HG02763 (cell line): ENCODE measurements around the gene VPS13A.
A peak's percentile ranks its signal among the peaks of the same experiment; 100 is the strongest.

Source experiments
- ATAC-seq: cut with Tn5 transposase; IDR thresholded peaks from one replicate; pipeline ENCODE4 v1.9.1; 2021; ENCODE audit warnings: mild to moderate bottlenecking, moderate library complexity; ENCODE audit not compliant: unreplicated experiment

The VPS13A gene

DNA sequence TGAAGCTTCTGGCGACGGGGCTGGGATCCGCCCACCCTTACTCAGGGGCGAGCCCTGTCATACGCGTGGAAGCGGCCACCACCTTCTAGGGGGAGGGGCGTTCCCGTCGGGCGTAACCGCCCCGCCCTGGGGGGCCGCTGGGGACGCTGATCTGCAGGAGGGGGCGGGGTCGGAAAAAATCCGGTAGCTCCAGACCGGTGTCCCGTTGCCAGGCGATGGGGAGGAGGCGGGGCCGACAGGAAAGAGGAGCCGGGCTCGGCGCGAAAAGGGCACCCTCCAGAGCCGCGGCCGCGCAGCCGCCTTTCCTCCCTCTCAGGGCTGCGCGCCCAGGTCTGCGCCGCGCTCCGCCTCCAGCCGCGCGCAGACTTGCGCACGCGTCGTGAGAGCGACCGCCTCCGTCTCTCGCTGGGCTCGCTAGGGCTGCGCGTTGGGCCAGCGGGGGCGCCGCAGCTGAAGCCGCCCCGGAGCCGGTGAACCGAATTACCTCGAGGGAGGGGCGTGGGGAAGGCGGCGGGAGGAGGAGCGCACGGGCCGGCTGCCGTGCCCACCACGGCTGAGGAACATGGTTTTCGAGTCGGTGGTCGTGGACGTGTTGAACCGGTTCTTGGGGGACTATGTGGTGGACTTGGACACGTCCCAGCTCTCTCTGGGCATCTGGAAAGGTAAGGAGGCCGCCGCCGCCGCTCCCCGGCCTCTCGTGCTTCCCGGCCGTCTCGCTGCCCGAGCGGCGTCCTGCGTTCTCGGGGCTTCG is at the start of gene VPS13A:
Gene VPS13A (plus strand): TSS at position 392 of the 751 bp plus-strand sequence. CDS start 171 bp downstream, at position 563.
- ATAC-seq, result peak; percentile 86

DNA sequence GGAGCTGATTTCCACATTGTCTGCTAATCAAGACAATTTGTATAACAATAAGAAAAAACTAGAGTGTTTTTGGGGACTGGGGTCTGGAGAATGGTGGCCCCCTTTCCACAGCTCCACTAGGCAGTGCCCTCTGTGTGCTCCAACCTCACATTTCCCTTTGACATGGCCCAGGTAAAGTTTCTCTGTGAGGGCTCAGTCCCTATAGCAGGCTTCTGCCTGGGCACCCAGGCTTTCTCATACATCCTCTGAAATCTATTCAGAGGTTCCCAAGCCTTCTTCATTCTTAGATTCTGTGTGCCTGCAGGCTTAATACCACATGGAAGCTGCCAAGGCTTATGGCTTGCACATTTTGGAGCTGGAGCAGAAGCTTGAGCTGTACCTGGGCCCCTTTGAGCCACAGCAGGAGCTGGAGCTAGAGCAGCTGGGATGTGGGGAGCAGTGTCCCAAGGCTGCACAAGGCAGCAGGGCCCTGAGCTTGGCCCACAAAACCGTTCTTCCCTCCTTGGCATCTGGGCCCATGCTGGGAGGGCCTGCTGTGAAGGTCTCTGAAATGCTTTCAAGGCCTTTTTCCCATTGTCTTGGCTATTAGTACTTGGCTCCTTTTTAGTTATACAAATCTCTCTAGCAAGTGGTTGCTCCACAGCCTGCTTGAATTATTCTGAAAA is 49.1 kb upstream of the VPS13A start:
- no peak for ATAC-seq

DNA sequence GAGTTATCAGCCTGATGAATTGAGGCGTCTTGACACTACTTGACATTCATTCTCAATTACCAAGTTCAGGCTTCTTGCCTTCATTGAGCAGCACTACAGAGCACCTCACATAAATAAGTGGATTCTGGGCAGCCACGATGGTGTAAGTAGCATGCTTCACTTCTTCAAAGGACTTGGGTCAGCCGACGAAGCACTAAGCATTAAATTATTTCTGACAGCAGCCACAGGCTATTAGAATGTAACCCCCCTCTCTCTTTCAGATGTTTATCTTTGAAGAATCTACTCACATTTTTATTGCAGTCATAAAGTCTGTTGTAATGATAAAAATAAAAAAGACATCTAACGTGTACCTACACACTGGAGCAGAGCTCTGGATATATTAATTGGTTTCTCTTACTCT is 45.9 kb upstream of the VPS13A start:
- ATAC-seq, result no peak

DNA sequence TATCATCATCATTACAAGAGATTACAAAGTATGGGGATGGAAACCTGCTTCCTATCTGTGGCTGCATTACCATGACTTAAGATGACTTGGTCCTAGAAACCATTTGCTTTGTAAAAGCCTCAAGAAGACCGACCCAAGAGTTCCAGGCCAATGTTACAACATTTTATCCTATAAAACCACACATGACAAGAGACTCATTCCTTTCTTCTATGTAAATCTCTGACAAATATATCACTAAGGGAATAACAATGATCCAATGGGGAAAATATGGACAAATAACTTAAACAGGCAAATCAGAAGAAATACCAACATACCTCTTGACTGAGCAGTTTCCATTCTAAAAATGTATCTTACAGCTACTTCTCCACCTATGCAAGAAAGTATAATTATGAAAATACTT is 44.3 kb upstream of the VPS13A start:
- no peak for ATAC-seq

DNA sequence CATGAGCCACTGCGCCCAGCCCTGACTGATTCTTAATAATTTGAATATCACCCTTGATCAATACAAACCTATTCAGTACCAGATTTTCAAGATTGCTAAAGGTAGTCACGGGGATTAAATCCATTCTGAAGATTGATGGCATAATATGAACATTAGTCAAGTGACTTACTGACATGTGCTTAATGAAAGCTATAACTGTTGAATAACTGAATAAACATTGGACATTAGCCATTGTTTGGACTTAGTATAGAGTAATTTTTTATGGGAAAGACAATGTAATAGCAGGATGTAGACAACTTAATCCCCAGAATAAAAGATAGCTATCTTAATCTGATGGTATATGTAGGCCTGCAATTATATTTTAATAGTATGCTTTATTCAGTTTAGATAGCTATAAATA is 35.0 kb upstream of the VPS13A start:
- ATAC-seq, result no peak

DNA sequence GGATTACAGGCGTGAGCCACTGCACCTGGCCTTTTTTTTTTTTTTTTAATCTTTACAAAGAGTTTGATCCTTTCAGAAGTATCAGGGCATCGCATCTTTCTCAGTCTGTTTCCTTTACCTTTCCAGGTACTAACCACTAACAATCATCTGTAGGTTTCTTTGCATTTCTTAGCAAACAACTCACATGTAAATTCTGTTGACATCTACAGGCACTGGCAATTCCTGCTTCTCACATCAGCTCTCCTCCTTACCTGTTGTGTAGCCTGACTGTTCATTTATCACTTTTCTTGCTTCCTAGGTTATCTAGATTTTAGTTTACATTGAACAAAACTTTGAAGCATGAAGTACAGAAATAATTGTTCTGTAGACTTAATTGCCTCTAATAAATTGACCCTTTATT is 27.5 kb upstream of the VPS13A start:
- ATAC-seq, result no peak

DNA sequence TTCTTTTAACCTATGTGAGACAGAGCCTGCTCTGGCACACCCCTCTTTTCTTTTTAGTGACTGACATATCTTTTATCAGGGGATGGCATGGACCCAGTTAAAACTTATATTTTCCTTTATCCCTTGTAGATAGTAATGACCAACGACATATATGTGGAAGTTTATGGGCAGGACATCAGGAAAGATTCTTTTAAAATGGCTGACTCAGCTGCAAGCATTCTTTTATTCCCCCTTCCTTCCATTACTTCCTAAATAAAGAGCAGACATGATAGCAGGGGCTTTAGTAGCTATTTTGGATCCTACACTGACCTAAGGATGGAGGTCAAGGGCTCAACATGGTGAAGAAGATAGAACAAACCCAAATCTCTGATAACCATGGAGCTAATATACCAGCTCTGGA is 25.0 kb upstream of the VPS13A start:
- ATAC-seq, result no peak

DNA sequence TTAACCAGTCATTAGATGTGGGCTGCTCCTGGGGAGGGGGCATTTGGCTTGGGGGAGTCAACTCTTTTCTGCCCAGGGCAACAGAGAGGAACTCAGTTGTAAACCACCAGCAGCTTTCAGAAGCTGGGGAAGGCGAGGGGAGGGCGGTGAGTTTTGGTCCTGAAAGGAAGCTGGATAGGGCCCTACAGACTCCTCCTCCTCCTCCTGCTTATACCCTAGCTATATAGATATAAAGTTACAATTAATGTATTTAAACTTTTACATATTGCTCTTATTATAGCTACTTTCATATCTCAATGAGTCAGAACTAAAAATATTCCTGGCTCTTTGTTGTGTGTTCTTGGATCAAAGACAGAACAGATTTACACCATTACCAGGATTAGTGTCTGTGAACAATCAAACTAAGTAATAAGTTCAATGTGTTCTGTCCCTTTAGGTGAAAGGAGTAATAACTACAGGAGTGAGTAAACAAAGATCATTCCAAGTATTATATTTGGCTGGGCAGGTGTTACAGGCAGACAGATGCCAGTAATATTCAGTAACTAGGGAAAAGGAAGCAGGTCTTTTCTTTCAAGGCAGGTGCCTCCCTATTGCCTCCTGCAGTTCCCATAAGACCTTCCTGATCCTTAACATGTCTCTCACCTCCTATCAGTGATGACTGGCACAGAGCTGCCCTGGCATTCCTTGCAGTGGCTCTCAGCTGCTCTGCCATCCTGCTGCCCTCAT is 20.5 kb upstream of the VPS13A start:
- ATAC-seq, result no peak

DNA sequence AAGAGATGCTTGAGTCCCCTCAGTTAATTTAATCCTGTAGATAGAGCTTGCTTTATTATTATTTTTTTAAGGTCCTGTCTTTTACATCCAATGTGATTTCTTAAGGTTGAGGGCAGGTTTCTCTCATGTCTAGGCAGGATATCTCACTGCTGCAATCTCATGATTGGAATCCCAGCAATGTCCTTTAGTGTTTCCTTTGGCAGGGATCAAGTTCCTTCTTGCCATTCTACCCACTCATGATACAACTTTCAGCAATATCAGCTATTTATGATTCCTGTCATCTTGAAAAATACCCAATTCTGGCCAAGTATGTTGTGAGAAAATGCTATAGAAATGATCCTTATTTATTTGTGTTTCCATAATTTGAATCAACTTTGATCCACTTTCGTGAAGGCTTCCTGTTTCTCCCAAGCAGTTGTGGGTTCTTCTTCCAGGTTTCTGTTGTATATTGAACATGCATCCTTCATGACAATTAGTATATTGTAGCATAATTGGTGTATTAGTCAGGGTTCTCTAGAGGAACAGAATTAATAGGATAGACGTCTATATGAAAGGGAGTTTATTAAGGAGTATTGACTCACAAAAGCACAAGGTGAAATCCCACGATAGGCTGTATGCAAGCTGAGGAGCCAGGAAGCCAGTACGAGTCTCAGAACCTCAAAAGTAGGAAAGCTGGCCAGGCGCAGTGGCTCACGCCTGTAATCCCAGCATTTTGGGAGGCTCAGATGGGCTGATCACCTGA is 18.4 kb upstream of the VPS13A start:
- ATAC-seq, result no peak

DNA sequence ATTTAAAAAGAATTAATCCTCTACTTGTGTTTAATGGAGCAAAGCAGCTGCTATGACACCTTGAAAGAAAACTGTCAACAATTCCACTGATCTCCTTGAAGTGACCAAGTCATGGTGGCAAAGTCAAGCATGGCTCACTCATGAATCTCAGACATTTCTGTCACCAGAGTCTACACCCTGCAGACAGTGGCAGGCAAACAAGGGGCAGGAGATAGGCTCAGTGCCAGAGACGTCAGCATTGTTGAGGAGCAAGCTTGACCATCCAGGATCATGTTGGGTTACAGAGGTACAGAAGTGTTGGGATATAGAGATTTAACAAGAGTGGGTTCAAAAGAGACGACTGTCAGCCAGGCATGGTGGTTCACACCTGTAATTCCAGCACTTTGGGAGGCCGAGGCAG is 16.1 kb upstream of the VPS13A start:
- no peak for ATAC-seq

DNA sequence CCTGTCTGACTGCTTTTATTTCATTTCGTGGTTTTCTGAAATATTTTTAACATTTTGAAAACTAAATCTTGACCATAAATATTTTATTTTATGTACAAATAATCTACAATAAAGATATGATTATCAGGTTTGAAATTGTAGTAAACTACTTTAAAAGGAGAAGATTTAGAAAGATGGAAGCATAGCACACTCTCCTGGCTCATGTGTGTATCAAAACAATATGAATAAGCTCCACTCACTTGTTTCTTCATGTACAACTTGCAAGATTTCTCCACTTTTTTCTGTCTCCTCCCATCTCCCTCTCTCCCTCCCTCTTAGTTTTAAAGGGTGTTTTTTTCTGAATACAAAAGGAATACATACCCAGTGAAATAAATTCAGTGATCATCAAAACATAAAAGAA is 15.4 kb upstream of the VPS13A start:
- no peak for ATAC-seq

DNA sequence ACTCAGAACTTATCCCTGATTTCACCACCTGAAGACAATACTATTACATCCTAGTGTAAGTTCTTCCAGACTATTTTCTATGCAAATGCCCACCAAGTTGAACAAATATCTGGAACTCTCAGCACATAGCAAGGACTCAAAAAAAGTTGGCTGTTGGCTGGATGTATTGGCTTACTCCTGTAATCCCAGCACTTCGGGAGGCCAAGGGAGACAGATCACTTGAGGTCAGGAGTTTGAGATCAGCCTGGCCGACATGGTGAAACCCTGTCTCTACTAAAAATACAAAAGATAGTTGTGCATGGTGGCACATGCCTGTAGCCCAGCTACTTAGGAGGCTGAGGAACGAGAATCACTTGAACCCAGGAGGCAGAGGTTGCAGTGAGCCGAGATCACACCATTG is 15.0 kb upstream of the VPS13A start:
- no peak for ATAC-seq

DNA sequence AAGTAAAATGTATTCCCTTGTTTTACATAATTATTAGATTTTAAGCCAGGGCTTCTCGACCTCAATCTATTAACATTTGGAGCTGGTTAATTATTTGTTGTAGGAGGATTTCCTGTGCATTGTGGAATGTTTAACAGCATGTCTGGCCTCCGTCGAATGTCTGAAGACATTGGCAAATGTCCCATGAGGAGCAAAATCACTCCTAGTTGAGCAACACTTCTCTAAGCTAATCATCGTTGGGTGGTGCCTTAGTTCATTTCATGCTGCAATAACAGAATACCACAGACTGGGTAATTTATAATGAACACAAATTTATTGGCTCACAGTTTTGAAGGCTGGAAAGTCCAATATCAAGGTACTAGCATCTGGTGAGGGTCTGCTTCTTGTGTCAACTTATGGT is 13.4 kb upstream of the VPS13A start:
- ATAC-seq, result no peak

DNA sequence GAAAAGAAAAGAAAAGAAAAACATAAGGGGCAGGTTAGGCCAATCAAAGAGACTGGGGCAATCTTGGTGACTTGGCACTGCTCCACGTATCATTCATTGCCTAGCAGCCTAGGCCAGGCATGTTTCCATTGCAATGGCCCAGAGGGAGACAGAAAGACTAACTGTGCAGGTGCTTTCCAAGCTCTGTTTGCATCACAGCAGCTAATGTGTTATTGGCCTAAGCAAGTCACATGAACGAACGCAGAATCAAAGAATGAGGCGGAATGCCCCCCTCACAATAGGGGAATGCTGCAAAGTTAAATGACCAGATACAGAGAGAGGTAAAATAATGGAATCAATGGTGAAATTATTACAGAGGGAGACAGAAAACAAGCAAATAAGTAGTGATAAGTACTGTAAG is 11.1 kb upstream of the VPS13A start:
- no peak for ATAC-seq

DNA sequence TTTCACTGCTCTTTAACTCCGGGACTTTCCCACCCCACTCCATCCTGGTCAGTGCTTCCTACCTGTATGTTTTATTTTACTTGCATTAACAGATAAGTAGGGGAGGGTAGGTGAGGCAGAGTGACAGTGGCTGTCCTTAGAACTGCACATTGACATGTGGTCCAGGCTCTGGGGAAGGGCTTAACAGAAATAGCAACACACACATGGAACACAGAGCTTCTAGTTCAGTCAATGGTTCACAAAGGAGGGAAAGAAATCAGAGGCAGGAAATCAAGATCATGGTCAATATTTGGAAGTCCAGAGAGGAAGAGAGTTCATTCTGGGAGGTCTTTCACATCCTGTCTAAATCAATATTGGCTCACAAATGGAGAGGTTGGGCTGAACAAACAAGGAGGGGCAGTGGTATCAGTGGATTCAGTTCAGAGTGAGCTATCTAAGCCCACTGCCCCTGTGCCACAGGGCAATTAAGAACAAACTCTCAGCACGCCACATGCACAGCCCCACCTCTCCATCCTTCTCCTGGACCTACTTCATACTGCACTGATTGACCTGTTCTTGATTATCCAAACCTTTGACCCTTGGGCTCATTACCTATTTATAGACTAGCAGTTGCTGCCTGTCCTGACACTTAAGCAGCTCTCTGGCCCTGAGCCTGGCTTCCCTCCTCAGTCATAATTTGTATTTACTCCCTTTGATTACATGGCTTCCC is 6.2 kb upstream of the VPS13A start:
- no peak for ATAC-seq

DNA sequence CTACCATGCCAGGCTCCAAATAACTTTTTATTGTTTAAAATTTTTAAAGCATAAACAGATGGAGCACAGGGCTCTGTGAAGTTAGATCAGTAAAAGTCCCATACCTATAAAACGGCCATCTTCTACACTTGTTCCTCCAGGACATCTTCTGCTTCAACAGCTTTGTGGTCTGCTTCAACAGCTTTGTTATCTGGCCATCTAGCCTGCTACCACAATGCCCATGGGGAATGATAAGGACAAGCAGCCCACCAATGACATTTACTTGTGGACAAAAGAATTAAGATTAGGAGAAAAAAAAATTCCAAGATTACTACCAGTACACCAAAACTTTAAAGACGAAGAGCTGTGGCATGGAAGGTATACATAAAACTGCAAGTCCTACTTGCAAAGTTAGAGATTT is 2.2 kb upstream of the VPS13A start:
- ATAC-seq, result no peak

DNA sequence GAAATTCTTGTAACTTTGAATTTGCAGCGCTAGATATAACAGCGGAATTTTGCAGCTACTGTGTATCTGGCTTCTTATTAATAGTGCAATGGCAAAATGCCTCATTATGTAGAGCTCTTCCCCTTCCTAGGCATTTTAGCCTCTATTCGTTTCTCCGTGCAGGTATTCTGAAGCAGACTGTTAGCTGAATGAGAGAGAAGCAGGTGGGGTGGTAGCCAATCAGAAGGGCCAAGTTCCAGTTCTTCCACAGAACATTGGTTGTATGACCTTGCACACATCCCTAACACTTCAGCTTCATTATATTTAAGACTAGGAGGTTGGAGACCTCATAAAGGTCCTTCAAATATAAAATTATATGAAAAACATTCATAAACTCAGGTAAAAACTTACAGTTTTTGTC is 1.2 kb upstream of the VPS13A start:
- ATAC-seq, result no peak

DNA sequence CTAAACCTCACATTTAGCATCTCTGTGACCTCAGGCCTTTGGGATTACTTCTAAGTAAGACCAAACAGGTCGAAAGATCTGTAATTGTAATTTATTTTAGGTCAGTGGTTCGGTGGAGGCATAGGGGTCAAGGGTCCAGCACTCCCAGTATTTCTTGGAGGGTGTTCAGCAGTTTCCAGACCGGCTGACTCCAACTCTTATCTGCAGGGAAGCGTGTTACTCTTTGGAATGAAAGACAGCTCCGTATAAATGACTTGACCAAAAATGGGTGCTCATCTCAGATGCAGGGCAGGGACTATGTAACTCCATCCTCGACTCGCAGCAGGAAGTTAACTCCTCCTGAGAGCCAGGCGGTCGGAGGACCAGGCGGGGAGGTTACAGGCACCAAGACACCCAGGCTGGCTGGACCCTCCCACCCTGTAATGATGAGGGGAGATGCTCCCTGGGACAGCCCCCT is 620 bp upstream of the VPS13A start:
- ATAC-seq, result no peak

DNA sequence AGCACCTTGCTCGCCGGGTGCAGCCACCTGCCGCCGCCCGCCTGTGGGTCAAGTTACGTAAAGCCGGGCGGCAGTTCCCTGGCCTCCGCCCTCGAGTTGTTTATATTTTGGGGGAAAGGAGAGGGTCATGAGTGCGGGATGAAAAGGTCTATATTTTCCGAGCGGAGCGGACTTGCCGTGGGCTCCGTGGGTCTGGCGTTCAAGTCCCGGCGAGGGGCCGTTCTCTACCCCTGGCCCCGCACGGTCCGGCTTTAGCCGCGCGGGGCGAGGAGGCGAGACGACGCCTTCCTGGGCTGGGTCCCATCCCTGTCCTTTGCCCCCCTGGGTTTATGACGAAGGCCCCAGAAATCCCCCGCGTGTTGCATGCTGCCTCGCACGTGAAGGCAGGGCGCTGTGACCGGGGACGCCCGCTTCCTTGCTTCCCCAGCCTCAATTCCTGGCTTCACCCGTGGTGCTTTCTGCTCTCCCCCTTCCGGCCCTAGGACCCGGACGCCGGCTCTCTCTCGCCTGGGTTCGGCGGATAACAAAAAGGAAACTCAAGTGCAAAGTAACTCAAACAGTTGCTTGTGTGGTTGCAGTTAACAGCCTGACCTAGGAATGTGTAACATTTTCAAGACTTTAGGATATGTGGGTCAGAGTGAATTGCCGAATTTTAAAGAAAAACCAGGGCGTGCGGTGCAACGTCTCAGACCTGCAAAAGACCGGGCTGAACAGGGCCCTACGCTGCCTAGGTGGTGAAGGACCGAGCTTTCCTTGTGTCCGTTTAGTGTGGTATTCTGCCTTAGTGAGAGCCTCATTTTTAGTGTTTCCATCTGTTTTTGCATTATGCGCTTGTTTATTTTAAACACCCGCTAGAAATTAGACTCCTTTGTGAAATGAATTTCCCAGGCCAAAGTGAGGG is 810 bp downstream of the VPS13A start:
- ATAC-seq, result peak; percentile 11

DNA sequence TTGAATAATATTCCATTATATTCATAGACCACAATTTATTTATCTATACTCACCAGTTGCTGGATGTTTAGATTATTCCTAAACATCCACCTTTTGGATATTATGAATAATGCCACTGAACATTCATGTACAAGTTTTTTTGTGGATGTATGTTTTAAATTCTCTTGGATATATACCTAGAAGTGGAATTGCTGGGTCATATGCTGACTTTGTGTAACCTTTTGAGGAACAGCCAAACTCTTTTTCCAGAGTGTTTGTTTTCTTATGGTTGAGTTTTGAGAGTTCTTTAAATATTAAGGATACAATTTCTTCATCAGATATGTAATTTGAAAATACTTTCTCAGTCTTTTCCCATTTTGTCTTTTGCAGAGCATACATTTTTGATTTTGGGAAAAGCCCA is 2.7 kb downstream of the VPS13A start:
- no peak for ATAC-seq
